Chondrocyte (in vitro differentiated cells): ENCODE data around the gene HIRA. TPM values are rescaled to one million over a fixed set of nuclear protein-coding genes. Genes with fewer than 3 reads are reported as not detected.

ENCODE experiments used
- DNase-seq: peaks from one replicate; pipeline ENCODE4 v3.0.0; 2021; ENCODE audit warnings: mixed read lengths, low spot score
- H3K27ac Mint-ChIP-seq: one replicate; pipeline ENCODE4 v1.8.0; 2021; ENCODE audit warnings: mild to moderate bottlenecking, moderate library complexity, mixed read lengths; ENCODE audit not compliant: unreplicated experiment
- H3K27me3 Mint-ChIP-seq: 2 replicates; pipeline ENCODE4 v1.8.0; 2021; ENCODE audit warnings: low read depth, mixed read lengths
- H3K36me3 Mint-ChIP-seq: 2 replicates; pipeline ENCODE4 v1.8.0; 2021; ENCODE audit warnings: low read depth, mixed read lengths
- H3K4me1 Mint-ChIP-seq: 2 replicates; pipeline ENCODE4 v1.8.0; 2021; ENCODE audit warnings: low read depth, mild to moderate bottlenecking, mixed read lengths
- H3K4me3 Mint-ChIP-seq: one replicate; pipeline ENCODE4 v1.8.0; 2021; ENCODE audit warnings: mild to moderate bottlenecking, moderate library complexity, mixed read lengths; ENCODE audit not compliant: unreplicated experiment
- H3K9me3 Mint-ChIP-seq: 2 replicates; pipeline ENCODE4 v1.8.0; 2021; ENCODE audit warnings: low read depth, mixed read lengths
- CTCF ChIP-seq: fragments of 200-600 bp; sonication (generic); IDR thresholded peaks from 2 replicates; pipeline ENCODE4 v1.5.0; 2021; ENCODE audit warnings: antibody characterized with exemption, mild to moderate bottlenecking, moderate library complexity
- total RNA-seq: library from RNA; stranded (reverse); gene quantifications from 3 replicates; pipeline ENCODE4 v1.2.1, GENCODE V29; 2021

HIRA gene
- total RNA-seq, 1 donor from 2014 or later: 31.8 TPM

GRCh38 chr22:19398652-19399051 lies 32.9 kb downstream of the HIRA start:
- Mint-ChIP-seq H3K4me1 (no peaks in the 10 kb centered on the region), H3K4me3 (no peak overlapping the region), H3K27me3 (no peaks in the 10 kb centered on the region), H3K27ac (no peak overlapping the region), H3K36me3 (peaks cover 21% of the 10 kb centered on the region), H3K9me3 (no peaks in the 10 kb centered on the region)
- no peak for DNase-seq
- TF ChIP-seq CTCF: no peak

- H3K9me3 Mint-ChIP-seq: no peaks in the 10 kb centered on the region
- no peak for DNase-seq
- H3K27me3 Mint-ChIP-seq: no peaks in the 10 kb centered on the region
- H3K4me3 Mint-ChIP-seq: no peak overlapping the region
- H3K27ac Mint-ChIP-seq: no peak overlapping the region
- TF ChIP-seq CTCF: no peak
- no peaks in the 10 kb centered on the region for H3K4me1 Mint-ChIP-seq
- H3K36me3 Mint-ChIP-seq: peaks cover 24% of the 10 kb centered on the region
Measured at GRCh38 chr22:19398206-19398605, 33.3 kb downstream of the HIRA start.

- DNase-seq: no peak
- H3K36me3 Mint-ChIP-seq: peaks cover 24% of the 10 kb centered on the region
- H3K27me3 Mint-ChIP-seq: no peaks in the 10 kb centered on the region
- H3K4me3 Mint-ChIP-seq: no peak overlapping the region
- H3K27ac Mint-ChIP-seq: no peak overlapping the region
- TF ChIP-seq CTCF: no peak
- H3K4me1 Mint-ChIP-seq: no peaks in the 10 kb centered on the region
- H3K9me3 Mint-ChIP-seq: no peaks in the 10 kb centered on the region
Measured at GRCh38 chr22:19397734-19398104, 33.8 kb downstream of the HIRA start.

- DNase-seq: no peak
- no peaks in the 10 kb centered on the region for H3K4me1 Mint-ChIP-seq
- no peaks in the 10 kb centered on the region for H3K9me3 Mint-ChIP-seq
Measured at GRCh38 chr22:19396934-19397733, 34.4 kb downstream of the HIRA start.

GRCh38 chr22:19396561-19396933 lies 35.0 kb downstream of the HIRA start:
- DNase-seq: no peak
- Mint-ChIP-seq H3K4me3 (no peak overlapping the region), H3K9me3 (no peaks in the 10 kb centered on the region), H3K36me3 (peaks cover 26% of the 10 kb centered on the region), H3K27me3 (no peaks in the 10 kb centered on the region), H3K4me1 (no peaks in the 10 kb centered on the region), H3K27ac (no peak overlapping the region)
- TF ChIP-seq CTCF: no peak

More at GRCh38 chr22:19396934-19397733, 34.4 kb downstream of the HIRA start:
- no peaks in the 10 kb centered on the region for H3K27me3 Mint-ChIP-seq
- no peak overlapping the region for H3K27ac Mint-ChIP-seq
- peaks cover 24% of the 10 kb centered on the region for H3K36me3 Mint-ChIP-seq
- TF ChIP-seq CTCF: no peak
- no peak overlapping the region for H3K4me3 Mint-ChIP-seq
